GM12891 (cell line): ENCODE data around the gene GALK2.

Experiments
- PAX5 ChIP-seq: IDR thresholded peaks from 2 replicates; pipeline ENCODE4 v1.6.1; 2011; ENCODE audit warnings: low read length, moderate library complexity, mild to moderate bottlenecking; ENCODE audit not compliant: insufficient read depth, severe bottlenecking
- POLR2A ChIP-seq: IDR thresholded peaks from 2 replicates; pipeline ENCODE4 v1.6.1; 2011; ENCODE audit warnings: low read depth, low read length, control low read depth
- POLR2AphosphoS5 ChIP-seq: IDR thresholded peaks from 2 replicates; pipeline ENCODE4 v1.6.1; 2011; ENCODE audit warnings: low read depth, low read length, control low read depth
- POU2F2 ChIP-seq: IDR thresholded peaks from 2 replicates; pipeline ENCODE4 v1.6.1; 2011; ENCODE audit warnings: low read depth, mild to moderate bottlenecking, control low read depth, low read length, moderate library complexity
- TAF1 ChIP-seq: IDR thresholded peaks from 2 replicates; pipeline ENCODE4 v1.6.1; 2011; ENCODE audit warnings: low read depth, low read length, control low read depth

- no peak for TF ChIP-seq POLR2AphosphoS5
- no peak for TF ChIP-seq POU2F2
- TF ChIP-seq POLR2A = no peak
- TF ChIP-seq TAF1 = no peak
- no peak for TF ChIP-seq PAX5
These were observed 1.7 kb downstream of the GALK2 start for GRCh38 chr15:49171790-49172189.
